AG09319 (cell line): ENCODE measurements around the gene CCR5AS.

Experiments used
- DNase-seq: peaks from one replicate; pipeline ENCODE4 v3.0.0-alpha.2; 2010; ENCODE audit warnings: low read depth; ENCODE audit errors: extremely low read depth
- TF ChIP-seq, protein P1 (sequence below): IDR thresholded peaks from 2 replicates; pipeline ENCODE4 v1.5.1; 2011; ENCODE audit warnings: low read depth, mild to moderate bottlenecking, inconsistent platforms, low read length, moderate library complexity

The CCR5AS gene

GRCh38 chr3:46399557-46399956 lies 7.3 kb downstream of the CCR5AS start:
- DNase-seq: no peak
- TF ChIP-seq, protein P1, sequence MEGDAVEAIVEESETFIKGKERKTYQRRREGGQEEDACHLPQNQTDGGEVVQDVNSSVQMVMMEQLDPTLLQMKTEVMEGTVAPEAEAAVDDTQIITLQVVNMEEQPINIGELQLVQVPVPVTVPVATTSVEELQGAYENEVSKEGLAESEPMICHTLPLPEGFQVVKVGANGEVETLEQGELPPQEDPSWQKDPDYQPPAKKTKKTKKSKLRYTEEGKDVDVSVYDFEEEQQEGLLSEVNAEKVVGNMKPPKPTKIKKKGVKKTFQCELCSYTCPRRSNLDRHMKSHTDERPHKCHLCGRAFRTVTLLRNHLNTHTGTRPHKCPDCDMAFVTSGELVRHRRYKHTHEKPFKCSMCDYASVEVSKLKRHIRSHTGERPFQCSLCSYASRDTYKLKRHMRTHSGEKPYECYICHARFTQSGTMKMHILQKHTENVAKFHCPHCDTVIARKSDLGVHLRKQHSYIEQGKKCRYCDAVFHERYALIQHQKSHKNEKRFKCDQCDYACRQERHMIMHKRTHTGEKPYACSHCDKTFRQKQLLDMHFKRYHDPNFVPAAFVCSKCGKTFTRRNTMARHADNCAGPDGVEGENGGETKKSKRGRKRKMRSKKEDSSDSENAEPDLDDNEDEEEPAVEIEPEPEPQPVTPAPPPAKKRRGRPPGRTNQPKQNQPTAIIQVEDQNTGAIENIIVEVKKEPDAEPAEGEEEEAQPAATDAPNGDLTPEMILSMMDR: no peak

DNA sequence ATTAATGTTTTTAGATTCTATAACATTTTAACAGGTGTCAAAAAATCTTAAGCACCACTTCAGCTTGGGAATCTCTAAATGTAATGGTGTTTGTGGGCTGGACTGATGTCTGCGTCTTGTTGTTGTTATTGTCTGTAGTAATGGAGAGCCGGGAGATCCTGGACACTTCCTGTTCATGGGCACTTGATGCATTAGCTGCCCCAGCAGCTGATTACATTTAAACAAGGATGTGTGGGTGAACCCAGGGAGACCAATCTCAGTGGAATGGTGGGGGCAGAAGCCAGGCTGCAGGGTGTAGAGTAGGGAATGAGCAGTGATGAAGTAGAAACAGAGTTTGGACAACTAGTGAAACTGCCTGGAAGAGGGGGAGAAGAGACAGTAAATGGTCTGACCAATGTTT lies 7.8 kb downstream of the CCR5AS start:
- TF ChIP-seq, protein P1: no peak
- DNase-seq: no peak

DNA sequence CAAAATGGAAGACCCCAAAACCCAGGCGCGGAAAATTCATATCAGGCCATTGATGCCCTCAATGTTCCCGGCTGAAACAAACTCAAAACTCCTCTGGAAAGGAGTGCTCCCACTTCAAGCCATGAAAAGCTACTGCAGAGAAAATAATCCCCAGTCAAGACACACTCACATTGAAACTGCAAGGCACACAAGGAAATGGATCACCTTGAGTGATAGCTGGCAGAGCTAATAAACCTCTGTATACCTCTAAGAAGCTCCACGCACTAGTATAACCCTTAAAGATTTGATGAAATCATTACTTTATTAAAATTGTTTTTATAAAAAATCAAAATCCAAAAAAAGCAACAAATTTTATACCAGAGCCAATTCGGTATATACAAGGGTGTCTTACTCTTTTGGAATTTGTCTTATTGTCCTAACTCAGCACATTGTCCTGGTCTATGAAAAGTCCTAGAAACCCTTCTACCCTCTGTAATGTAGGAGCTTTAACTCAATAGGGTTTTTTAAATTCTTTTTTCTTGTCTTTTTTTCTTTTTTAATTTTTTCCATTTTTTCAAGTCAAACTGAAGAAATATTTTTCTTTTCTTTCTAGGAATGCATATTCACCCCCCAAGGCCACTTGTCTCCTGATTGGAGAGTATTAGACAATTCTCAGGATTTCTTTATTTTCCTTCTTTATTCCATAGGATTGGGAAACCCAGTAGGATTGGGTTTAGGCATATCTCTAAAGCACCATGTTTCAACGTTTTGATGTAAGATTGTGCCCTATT lies 8.5 kb downstream of the CCR5AS start:
- no peak for DNase-seq
- TF ChIP-seq, protein P1: no peak

- DNase-seq: no peak
- TF ChIP-seq, protein P1: no peak
These were observed 9.8 kb downstream of the CCR5AS start for GRCh38 chr3:46397111-46397510.

DNA sequence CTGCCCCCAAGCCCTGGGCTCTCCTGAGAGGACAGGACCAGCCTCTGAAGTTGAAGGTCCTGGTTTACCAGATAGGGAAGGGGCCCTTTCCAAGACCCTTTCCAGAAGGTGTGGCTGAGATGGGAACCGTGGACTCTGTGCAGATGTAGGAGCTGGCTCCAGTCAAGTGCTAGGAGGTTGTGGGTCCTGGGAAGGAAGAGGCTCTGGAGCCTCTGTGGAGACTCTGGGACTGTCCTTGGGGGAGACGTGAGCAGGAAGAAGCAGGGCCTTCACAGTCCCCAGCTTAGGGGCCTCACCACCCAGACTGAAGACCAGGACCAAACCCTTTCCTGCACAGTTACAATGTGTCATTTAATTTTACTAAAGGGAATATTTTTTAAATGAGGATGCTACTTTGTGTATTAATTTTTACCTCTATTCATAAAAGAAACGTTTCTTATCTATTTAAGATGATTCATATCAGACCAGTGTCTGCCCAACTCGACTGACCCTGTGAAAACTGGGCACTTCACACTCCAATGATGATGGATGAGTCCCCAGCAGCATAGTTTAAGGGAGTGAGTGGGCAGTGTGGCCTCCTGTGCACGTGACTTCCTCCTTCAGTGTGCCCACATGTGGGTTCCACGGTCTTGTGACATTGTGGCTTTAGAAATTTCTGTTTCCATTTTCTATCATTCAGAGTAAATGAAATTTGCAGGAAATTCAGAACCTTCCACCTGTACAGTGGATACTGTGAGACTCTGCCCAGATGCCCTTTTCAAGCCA lies 10.9 kb downstream of the CCR5AS start:
- DNase-seq: no peak
- TF ChIP-seq, protein P1: no peak

DNA sequence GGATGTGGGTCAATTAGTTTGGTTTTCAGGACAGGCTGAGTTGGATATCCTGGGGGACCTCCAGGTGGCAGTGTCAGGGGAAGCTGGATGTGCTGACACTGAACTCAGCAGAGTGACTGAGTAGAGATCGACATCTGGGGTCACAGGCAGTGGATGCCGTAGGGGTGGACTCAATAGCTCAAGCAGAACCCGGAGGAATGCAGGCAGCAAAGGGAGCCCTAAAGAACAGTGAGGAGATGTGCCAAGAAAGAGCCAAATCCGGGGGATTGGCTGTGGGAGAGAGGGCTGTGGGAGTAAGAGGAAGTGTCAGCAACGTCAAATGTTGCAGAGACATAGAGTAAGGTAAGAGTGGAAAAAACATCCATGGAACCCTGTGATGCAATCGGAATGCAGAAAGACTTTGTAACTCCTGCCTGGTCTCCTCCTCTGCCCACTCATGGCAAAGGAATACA lies 11.6 kb downstream of the CCR5AS start:
- no peak for DNase-seq
- TF ChIP-seq, protein P1: no peak

DNA sequence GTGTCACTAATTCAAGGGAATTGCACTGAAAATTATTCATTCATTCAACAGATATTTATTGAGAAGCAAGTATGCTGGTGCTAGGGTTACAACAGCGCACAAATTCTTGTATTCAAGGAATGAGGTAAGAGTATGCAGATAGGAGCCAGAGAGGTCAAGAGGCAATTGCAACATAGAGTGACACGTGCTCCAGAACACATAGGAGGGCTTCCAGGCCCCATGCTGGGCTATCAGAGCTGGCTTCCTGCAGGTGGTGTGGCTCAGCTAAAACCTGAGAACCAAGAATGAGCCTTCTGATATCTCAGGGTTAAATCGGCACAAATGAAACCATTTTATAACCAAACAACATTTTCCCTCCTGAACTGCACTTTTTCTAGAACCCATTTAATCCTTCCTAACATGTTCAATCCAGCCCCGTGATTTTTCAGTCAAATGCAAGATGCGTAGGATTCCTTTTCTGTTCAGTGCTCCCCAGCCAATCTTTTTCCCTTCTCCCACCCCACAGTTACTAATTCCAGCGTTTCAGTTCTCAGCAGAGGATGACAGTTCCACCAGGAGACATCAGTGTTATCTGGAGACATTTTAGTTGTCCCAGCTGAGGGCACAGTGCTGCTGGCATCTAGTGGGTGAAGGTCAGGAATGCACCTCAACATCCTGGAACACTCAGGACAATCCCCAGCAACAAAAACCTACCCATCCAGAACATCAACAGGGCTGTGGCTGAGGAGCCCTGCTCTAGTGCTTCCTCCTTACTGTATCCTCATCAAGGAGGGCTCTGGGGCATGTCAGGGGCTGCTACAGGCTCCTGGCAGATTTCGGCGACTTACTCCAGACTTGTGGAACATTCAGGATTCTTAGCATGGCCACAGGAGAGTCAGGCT lies 13.1 kb downstream of the CCR5AS start:
- no peak for DNase-seq
- TF ChIP-seq, protein P1: no peak
